ENCODE data around the gene TPCN2. TPM values are rescaled to one million over a fixed set of nuclear protein-coding genes. Genes with fewer than 3 reads are reported as not detected.

Gene TPCN2
- total RNA-seq, 6 experiments from 2014 or later = 8.0 to 11.2 (median 9.0) TPM

- H3K9me3 Mint-ChIP-seq = no peaks in the 10 kb centered on the region
- peaks cover 4% of the 10 kb centered on the region; the same call in 1 of the 2 replicates for H3K27me3 Mint-ChIP-seq (ENCODE audit: insufficient read depth)
- H3K27ac Mint-ChIP-seq = peak overlapping the region; percentile 20
- peaks cover 26% of the 10 kb centered on the region for H3K4me1 Mint-ChIP-seq (ENCODE audit: low read depth)
- H3K36me3 Mint-ChIP-seq (ENCODE audit: low read depth) = peaks cover 8% of the 10 kb centered on the region; the same call in 1 of the 2 replicates
- no peak for TF ChIP-seq CTCF (IDR thresholded peaks at IDR 0.05)
- no peak overlapping the region for H3K4me3 Mint-ChIP-seq
- peak; percentile 22 for DNase-seq
These were observed 12.8 kb upstream of the TPCN2 start for GRCh38 chr11:69035946-69036340.

DNA sequence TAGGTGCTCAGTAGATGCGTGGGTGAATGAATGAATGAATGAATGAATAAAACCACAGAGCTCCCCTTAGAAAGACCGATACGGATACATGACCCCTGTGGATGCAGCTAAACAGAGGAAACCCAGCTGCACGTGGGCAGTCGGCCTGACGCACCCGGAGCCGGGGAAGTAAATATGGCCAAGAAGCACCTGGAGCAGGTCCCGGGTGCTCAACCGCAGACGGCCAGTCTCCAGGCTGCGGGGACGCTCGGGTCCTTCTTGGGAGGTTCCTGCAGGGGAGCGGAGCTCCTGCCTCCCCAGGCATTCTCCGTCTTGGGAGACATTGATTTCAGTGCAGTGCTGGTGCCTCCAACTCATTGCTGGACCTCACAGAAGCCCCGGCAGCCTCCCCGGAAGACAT, 11.7 kb upstream of the TPCN2 start:
- Mint-ChIP-seq H3K4me1 (ENCODE audit: low read depth) (peaks cover 37% of the 10 kb centered on the region), H3K27ac (no peak overlapping the region), H3K4me3 (no peak overlapping the region), H3K36me3 (ENCODE audit: low read depth) (peaks cover 8% of the 10 kb centered on the region; the same call in 1 of the 2 replicates), H3K27me3 (ENCODE audit: insufficient read depth) (peaks cover 2% of the 10 kb centered on the region; the same call in 1 of the 2 replicates), H3K9me3 (no peaks in the 10 kb centered on the region)
- TF ChIP-seq CTCF (IDR thresholded peaks at IDR 0.05) = no peak
- no peak for DNase-seq

DNA sequence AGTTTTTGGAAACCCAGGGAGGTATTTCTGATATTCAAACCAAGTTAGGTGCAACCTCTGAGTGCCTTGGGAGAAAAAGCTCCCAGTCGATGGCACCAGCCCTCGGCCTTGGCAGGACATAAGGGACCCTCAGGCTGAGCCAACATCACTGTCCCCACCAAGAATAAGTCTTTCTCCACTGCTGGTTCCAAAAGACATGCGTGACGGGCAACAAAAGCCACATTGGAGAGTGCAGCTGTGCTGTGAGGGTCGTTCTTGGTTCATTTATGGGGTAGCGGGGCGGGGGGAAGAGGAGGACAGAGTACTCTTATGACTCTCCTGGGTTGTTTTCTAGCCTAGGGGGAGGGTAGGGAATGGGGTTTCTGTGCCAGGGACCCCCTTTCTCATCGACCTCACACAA, 11.2 kb upstream of the TPCN2 start:
- no peak for DNase-seq
- Mint-ChIP-seq H3K4me1 (ENCODE audit: low read depth) (peaks cover 38% of the 10 kb centered on the region), H3K9me3 (no peaks in the 10 kb centered on the region), H3K27ac (no peak overlapping the region), H3K36me3 (ENCODE audit: low read depth) (peaks cover 8% of the 10 kb centered on the region; the same call in 1 of the 2 replicates), H3K4me3 (no peak overlapping the region), H3K27me3 (ENCODE audit: insufficient read depth) (peaks cover 2% of the 10 kb centered on the region; the same call in 1 of the 2 replicates)
- no peak for TF ChIP-seq CTCF (IDR thresholded peaks at IDR 0.05)

DNA sequence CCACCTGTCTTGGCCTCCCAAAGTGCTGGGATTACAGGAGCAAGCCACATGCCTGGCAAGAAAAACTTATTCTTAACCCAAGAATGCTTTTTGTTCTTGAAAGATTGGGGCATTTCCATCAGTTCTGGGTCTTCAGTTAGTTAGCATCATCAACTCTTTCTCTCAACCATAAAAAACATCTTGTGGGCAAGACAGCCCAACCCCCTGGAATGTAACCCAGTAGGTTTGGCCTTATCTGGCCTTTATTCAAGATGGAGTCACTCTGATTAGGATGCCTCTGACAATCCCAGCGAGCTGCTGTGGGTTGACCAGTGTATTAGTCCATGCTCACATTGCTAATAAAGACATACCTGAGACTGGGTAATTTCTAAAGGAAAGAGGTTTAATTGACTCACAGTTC, 9.2 kb upstream of the TPCN2 start:
- DNase-seq = no peak
- Mint-ChIP-seq H3K9me3 (no peaks in the 10 kb centered on the region), H3K4me3 (no peak overlapping the region), H3K27me3 (ENCODE audit: insufficient read depth) (no peaks in the 10 kb centered on the region), H3K27ac (no peak overlapping the region), H3K4me1 (ENCODE audit: low read depth) (peaks cover 45% of the 10 kb centered on the region), H3K36me3 (ENCODE audit: low read depth) (peaks cover 8% of the 10 kb centered on the region; the same call in 1 of the 2 replicates)
- no peak for TF ChIP-seq CTCF (IDR thresholded peaks at IDR 0.05)

DNA sequence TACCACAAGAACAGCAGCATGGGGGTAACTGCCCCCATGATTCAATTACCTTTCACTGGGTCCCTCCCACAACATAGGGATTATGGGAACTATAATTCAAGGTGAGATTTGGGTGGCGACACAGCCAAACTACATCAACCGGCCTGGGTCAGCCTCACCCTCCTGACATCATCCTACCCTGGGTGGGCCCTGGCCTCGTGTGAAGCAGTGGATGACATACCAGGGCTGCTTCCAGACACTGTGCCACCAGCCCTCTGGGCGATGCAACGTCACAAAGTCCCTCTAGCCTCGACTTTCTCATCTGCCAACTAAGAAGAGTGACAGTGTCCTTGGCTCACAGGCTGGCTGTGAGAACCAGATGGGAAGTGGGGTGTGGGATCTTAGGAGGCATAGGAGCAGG, 8.7 kb upstream of the TPCN2 start:
- peaks cover 8% of the 10 kb centered on the region; the same call in 1 of the 2 replicates for H3K36me3 Mint-ChIP-seq (ENCODE audit: low read depth)
- H3K27ac Mint-ChIP-seq = peak overlapping the region; percentile 77; the same call in 1 of the 2 replicates
- H3K9me3 Mint-ChIP-seq = no peaks in the 10 kb centered on the region
- no peak for DNase-seq
- H3K4me3 Mint-ChIP-seq = no peak overlapping the region
- TF ChIP-seq CTCF (IDR thresholded peaks at IDR 0.05) = no peak
- no peaks in the 10 kb centered on the region for H3K27me3 Mint-ChIP-seq (ENCODE audit: insufficient read depth)
- H3K4me1 Mint-ChIP-seq (ENCODE audit: low read depth) = peaks cover 50% of the 10 kb centered on the region

Measured in HFFc6 (cell line).